ENCODE measurements around the gene SFT2D1.

GRCh38 chr6:166330612-166331011, 11.7 kb downstream of the SFT2D1 start:
- TF ChIP-seq CTCF (IDR thresholded peaks at IDR 0.05; ENCODE audit: insufficient read depth, low read length, poor library complexity, severe bottlenecking) (no peak), EZH2phosphoT487 (conservative IDR thresholded peaks at IDR 0.05; ENCODE audit: low read length) (no peak)
